ENCODE data around the gene MAP3K5.

DNA sequence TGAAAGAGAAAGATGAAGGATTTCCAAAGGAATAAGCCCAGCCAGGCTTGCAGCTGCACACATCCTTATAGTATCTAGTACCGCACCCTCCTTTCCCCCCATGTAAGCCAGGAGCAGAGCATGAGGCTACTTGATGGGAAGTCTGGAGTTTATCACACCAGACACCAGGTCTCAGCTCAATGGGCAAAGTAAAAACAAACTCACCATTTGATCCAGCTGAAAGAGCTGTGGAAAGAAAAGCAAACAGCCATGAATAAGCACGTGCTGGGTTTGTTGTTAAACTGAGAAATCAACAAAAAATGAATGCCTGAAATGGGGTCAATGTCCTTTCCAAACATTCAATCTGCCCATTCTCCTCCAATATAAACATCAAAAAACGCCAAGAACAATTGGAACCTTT, 191.5 kb downstream of the MAP3K5 start:
- TF ChIP-seq, protein P1, sequence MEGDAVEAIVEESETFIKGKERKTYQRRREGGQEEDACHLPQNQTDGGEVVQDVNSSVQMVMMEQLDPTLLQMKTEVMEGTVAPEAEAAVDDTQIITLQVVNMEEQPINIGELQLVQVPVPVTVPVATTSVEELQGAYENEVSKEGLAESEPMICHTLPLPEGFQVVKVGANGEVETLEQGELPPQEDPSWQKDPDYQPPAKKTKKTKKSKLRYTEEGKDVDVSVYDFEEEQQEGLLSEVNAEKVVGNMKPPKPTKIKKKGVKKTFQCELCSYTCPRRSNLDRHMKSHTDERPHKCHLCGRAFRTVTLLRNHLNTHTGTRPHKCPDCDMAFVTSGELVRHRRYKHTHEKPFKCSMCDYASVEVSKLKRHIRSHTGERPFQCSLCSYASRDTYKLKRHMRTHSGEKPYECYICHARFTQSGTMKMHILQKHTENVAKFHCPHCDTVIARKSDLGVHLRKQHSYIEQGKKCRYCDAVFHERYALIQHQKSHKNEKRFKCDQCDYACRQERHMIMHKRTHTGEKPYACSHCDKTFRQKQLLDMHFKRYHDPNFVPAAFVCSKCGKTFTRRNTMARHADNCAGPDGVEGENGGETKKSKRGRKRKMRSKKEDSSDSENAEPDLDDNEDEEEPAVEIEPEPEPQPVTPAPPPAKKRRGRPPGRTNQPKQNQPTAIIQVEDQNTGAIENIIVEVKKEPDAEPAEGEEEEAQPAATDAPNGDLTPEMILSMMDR (IDR thresholded peaks at IDR 0.05; ENCODE audit: low read length), result no peak
- TF ChIP-seq EZH2 (IDR thresholded peaks at IDR 0.05; ENCODE audit: borderline replicate concordance, low read length), result no peak

All from OCI-LY1 (cell line).